Measurements from ENCODE around the gene SF3B1. TPM values are rescaled to one million over a fixed set of nuclear protein-coding genes. Genes with fewer than 3 reads are reported as not detected.

SF3B1 gene
- total and polyA plus RNA-seq, 2 of the 13 experiments (the other 11 are each of a cell fraction or from before 2014, with no cell fraction given): 387 to 750 TPM

DNA sequence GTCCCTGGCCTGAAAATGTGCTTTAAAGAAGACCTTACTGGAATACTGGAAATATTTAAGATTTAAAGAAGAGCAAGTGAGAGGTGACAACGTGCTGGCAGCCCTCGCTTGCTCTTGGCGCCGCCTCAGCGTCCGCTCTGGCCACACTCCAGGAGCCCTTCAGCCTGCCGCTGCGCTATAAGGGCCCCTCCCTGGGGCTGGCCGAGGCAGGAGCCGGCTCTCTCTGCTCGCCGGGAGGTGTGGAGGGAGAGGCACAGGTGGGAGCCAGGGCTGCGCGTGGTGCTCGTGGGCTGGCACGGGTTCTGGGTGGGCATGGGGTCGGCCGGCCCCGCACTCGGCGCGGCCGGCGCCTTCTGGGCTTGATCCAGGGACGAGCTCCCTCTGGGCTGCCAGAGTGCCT, 15.6 kb upstream of the SF3B1 start (continued):
- TF ChIP-seq ZNF839 (CRISPR knock-in tag; IDR thresholded peaks at IDR 0.05; ENCODE audit: borderline replicate concordance): no peak
- TF ChIP-seq ZNF761 (CRISPR knock-in tag; conservative IDR thresholded peaks at IDR 0.05): no peak
- TF ChIP-seq, protein P1, sequence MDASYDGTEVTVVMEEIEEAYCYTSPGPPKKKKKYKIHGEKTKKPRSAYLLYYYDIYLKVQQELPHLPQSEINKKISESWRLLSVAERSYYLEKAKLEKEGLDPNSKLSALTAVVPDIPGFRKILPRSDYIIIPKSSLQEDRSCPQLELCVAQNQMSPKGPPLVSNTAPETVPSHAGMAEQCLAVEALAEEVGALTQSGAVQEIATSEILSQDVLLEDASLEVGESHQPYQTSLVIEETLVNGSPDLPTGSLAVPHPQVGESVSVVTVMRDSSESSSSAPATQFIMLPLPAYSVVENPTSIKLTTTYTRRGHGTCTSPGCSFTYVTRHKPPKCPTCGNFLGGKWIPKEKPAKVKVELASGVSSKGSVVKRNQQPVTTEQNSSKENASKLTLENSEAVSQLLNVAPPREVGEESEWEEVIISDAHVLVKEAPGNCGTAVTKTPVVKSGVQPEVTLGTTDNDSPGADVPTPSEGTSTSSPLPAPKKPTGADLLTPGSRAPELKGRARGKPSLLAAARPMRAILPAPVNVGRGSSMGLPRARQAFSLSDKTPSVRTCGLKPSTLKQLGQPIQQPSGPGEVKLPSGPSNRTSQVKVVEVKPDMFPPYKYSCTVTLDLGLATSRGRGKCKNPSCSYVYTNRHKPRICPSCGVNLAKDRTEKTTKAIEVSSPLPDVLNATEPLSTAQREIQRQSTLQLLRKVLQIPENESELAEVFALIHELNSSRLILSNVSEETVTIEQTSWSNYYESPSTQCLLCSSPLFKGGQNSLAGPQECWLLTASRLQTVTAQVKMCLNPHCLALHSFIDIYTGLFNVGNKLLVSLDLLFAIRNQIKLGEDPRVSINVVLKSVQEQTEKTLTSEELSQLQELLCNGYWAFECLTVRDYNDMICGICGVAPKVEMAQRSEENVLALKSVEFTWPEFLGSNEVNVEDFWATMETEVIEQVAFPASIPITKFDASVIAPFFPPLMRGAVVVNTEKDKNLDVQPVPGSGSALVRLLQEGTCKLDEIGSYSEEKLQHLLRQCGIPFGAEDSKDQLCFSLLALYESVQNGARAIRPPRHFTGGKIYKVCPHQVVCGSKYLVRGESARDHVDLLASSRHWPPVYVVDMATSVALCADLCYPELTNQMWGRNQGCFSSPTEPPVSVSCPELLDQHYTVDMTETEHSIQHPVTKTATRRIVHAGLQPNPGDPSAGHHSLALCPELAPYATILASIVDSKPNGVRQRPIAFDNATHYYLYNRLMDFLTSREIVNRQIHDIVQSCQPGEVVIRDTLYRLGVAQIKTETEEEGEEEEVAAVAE (CRISPR knock-in tag; IDR thresholded peaks at IDR 0.05; ENCODE audit: borderline replicate concordance): no peak
- TF ChIP-seq GABPB1 (CRISPR knock-in tag; IDR thresholded peaks at IDR 0.05): peak; percentile 25; the same call in 1 of the 2 replicates

DNA sequence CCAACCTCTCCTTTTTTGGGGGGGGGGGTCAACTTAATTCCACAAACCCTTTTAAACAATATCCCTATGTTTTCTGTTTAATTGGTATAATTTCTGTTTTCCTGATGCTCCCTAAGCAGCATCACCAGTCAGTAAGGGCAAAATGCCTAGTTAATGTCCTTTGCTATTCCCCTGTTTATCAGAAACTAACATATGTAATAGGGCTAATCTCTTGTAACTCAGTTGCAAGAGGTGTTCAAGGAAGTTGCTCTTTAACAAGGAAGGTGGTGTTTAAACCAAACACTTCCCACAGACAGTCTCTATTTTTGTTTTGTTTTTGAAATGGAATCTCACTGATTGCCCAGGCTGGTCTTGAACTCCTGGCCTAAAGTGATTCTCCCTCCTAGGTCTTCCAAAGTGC, 12.0 kb upstream of the SF3B1 start:
- DNase-seq (ENCODE audit: low spot score) (no peak), FAIRE-seq (no peak), ATAC-seq (no peak)
- peaks cover 5% of the 10 kb centered on the region for H3K79me2 ChIP-seq (ENCODE audit: insufficient read depth, low read length)
- in situ Hi-C loops (cut with HindIII; ENCODE audit: extremely low pct_ligation_motif_present, low pct_unique_long_range_greater_than_20kb) (no loop called here), intact Hi-C loops (cut with micrococcal nuclease; ENCODE audit: unreplicated experiment) (no loop called here)
- no peak overlapping the region for H2AFZ ChIP-seq (ENCODE audit: low read length)
- H4K20me1 ChIP-seq (ENCODE audit: insufficient read depth, low read length): no peaks in the 10 kb centered on the region
- BruUV-seq (replicated peaks): no TSS peak
- H3K27me3 ChIP-seq (ENCODE audit: control insufficient read depth in 1 of 2, insufficient read depth in 2 of 2, low read length in 2 of 2): no peaks in the 10 kb centered on the region; a peak in 1 of 5 replicates
- no peak overlapping the region for H3K4me3 ChIP-seq (replicated peaks in 1 of 3; ENCODE audit: insufficient read depth in 1 of 3, low read depth in 2 of 3, low read length in 3 of 3)
- no peaks in the 10 kb centered on the region for H3K36me3 ChIP-seq (replicated peaks in 1 of 2; ENCODE audit: control insufficient read depth in 1 of 2, insufficient read depth in 2 of 2, low read length in 2 of 2)
- ChIA-PET POLR2A (interaction anchor here (2.7 to 3.1 kb wide), 2 partner anchors 12 to 53 kb away, joined by 11 to 16 read pairs; partner anchors contain the start of genes HSPD1, HSPE1 and SF3B1), CTCF (ENCODE audit: low intra/inter-chr PET ratio, low total read pairs) (no interaction called here)
- H3K27ac ChIP-seq (ENCODE audit: extremely low read length, insufficient read depth, low read length): no peak overlapping the region
- H3K4me1 ChIP-seq (ENCODE audit: insufficient read depth, low read length): peaks cover 16% of the 10 kb centered on the region
- no peak overlapping the region for H3K4me2 ChIP-seq (ENCODE audit: low read depth, low read length)
- no peak overlapping the region for H3K9ac ChIP-seq (ENCODE audit: insufficient read depth, low read depth, low read length)
- H3K9me3 ChIP-seq (ENCODE audit: low read length): no peaks in the 10 kb centered on the region
- TF ChIP-seq HOXA7 (CRISPR knock-in tag; IDR thresholded peaks at IDR 0.05) (no peak), FOXO1 (CRISPR knock-in tag; IDR thresholded peaks at IDR 0.05) (no peak), SP1 (IDR thresholded peaks at IDR 0.05) (no peak), SP1 (CRISPR knock-in tag; IDR thresholded peaks at IDR 0.05) (no peak), CREB1 (IDR thresholded peaks at IDR 0.05) (no peak), CREB1 (CRISPR knock-in tag; IDR thresholded peaks at IDR 0.05) (no peak), SPEN (CRISPR knock-in tag; IDR thresholded peaks at IDR 0.05; ENCODE audit: low read depth) (no peak), ZNF749 (CRISPR knock-in tag; IDR thresholded peaks at IDR 0.05; ENCODE audit: borderline replicate concordance) (no peak), ZNF264 (CRISPR knock-in tag; IDR thresholded peaks at IDR 0.05) (no peak), SP140L (CRISPR knock-in tag; IDR thresholded peaks at IDR 0.05; ENCODE audit: borderline replicate concordance) (no peak), ZNF737 (CRISPR knock-in tag; IDR thresholded peaks at IDR 0.05; ENCODE audit: borderline replicate concordance) (no peak), YEATS2 (CRISPR knock-in tag; IDR thresholded peaks at IDR 0.05; ENCODE audit: borderline replicate concordance) (no peak)
- TF ChIP-seq, protein P2, sequence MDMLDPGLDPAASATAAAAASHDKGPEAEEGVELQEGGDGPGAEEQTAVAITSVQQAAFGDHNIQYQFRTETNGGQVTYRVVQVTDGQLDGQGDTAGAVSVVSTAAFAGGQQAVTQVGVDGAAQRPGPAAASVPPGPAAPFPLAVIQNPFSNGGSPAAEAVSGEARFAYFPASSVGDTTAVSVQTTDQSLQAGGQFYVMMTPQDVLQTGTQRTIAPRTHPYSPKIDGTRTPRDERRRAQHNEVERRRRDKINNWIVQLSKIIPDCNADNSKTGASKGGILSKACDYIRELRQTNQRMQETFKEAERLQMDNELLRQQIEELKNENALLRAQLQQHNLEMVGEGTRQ (IDR thresholded peaks at IDR 0.05; ENCODE audit: low read depth, low read length): no peak
- TF ChIP-seq, protein P2 (CRISPR knock-in tag; IDR thresholded peaks at IDR 0.05; ENCODE audit: borderline replicate concordance): no peak
- TF ChIP-seq, protein P3, sequence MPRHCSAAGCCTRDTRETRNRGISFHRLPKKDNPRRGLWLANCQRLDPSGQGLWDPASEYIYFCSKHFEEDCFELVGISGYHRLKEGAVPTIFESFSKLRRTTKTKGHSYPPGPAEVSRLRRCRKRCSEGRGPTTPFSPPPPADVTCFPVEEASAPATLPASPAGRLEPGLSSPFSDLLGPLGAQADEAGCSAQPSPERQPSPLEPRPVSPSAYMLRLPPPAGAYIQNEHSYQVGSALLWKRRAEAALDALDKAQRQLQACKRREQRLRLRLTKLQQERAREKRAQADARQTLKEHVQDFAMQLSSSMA (CRISPR knock-in tag; IDR thresholded peaks at IDR 0.05): no peak
